SH-SY5Y (cell line): ENCODE data around the gene EFR3B.

ENCODE experiments used
- GATA2 ChIP-seq: IDR thresholded peaks from 2 replicates; pipeline ENCODE4 v1.6.1; 2011; ENCODE audit warnings: mild to moderate bottlenecking, low read depth, low read length
- GATA3 ChIP-seq: IDR thresholded peaks from 2 replicates; pipeline ENCODE4 v1.6.1; 2011; ENCODE audit warnings: low read depth, mild to moderate bottlenecking, low read length, moderate library complexity

DNA sequence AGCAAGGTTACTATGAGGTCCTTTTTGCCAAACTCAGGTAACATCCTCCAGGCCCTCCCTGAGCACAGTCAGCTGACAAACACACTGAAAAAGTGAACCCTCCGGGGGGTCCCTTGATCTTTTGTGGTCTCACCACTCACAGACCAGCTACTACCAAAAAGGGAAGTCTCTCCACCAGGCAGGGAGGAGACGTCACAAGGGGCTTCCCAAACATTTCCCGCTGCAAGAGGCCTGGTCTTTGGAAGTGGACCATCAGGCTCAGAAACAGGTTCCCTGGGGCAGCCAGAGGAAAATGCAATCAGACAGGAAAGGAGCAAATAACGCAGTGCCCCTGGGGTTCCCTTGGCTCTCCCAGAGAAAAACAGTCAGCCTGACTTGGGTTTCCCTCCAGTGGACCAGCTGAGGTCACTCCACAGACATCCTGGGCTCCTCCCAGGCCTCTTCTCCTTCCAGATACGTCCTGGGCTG lies 165.2 kb downstream of the EFR3B start:
- TF ChIP-seq GATA2 = no peak
- no peak for TF ChIP-seq GATA3
